Ishikawa (cell line): ENCODE results near the gene PRUNE2.
A peak's percentile ranks its signal among the peaks of the same experiment; 100 is the strongest.

Source experiments
- CEBPB ChIP-seq: IDR thresholded peaks from 2 replicates; pipeline ENCODE4 v1.6.1; 2012
- CREB1 ChIP-seq: IDR thresholded peaks from 2 replicates; pipeline ENCODE4 v1.6.1; 2012; ENCODE audit warnings: low read depth
- EGR1 ChIP-seq: IDR thresholded peaks from 2 replicates; pipeline ENCODE4 v1.6.1; 2012
- EP300 ChIP-seq: IDR thresholded peaks from 2 replicates; pipeline ENCODE4 v1.6.1; 2012; ENCODE audit warnings: borderline replicate concordance
- FOXM1 ChIP-seq: IDR thresholded peaks from 2 replicates; pipeline ENCODE4 v1.6.1; 2012; ENCODE audit warnings: low read depth, borderline replicate concordance
- MAX ChIP-seq: IDR thresholded peaks from 2 replicates; pipeline ENCODE4 v1.6.1; 2012
- NFIC ChIP-seq: IDR thresholded peaks from 2 replicates; pipeline ENCODE4 v1.6.1; 2012
- RAD21 ChIP-seq: IDR thresholded peaks from 2 replicates; pipeline ENCODE4 v1.6.1; 2012; ENCODE audit warnings: low read depth
- TAF1 ChIP-seq: IDR thresholded peaks from 2 replicates; pipeline ENCODE4 v1.6.1; 2012; ENCODE audit warnings: low read depth, mild to moderate bottlenecking
- TCF12 ChIP-seq: IDR thresholded peaks from 2 replicates; pipeline ENCODE4 v1.6.1; 2012; ENCODE audit warnings: low read depth
- TEAD4 ChIP-seq: IDR thresholded peaks from 2 replicates; pipeline ENCODE4 v1.6.1; 2012
- USF1 ChIP-seq: IDR thresholded peaks from 2 replicates; pipeline ENCODE4 v1.6.1; 2012
- YY1 ChIP-seq: IDR thresholded peaks from 2 replicates; pipeline ENCODE4 v1.6.1; 2012; ENCODE audit warnings: low read depth
- ZBTB7A ChIP-seq: IDR thresholded peaks from 2 replicates; pipeline ENCODE4 v1.6.1; 2012; ENCODE audit warnings: low read depth
- TF ChIP-seq, protein P1 (sequence below): IDR thresholded peaks from 2 replicates; pipeline ENCODE4 v1.6.1; 2012; ENCODE audit warnings: low read depth, mild to moderate bottlenecking

PRUNE2 gene

DNA sequence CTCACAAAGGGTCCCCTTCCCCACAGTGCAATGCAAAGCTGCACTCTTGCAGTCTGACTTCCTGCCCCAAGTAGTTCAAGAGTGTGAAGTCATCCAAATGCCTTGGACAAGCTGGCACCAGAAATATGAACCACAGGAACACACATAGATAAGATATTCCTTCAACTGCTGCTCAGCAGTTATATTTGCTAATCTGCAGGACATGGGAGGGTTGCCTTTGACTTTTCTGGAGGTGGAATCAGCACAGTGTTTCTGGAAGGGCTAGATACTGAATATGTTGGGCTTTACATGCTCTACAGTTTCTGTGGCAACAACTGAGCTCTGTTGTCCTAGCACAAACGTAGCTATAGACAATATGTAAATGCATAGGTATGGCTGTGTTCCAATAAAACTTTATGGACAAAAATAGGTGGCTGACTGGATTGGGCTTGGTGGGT is 238.4 kb downstream of the PRUNE2 start:
- TF ChIP-seq CREB1 (no peak), RAD21 (no peak), TAF1 (no peak), EGR1 (no peak)
- TF ChIP-seq, protein P1, sequence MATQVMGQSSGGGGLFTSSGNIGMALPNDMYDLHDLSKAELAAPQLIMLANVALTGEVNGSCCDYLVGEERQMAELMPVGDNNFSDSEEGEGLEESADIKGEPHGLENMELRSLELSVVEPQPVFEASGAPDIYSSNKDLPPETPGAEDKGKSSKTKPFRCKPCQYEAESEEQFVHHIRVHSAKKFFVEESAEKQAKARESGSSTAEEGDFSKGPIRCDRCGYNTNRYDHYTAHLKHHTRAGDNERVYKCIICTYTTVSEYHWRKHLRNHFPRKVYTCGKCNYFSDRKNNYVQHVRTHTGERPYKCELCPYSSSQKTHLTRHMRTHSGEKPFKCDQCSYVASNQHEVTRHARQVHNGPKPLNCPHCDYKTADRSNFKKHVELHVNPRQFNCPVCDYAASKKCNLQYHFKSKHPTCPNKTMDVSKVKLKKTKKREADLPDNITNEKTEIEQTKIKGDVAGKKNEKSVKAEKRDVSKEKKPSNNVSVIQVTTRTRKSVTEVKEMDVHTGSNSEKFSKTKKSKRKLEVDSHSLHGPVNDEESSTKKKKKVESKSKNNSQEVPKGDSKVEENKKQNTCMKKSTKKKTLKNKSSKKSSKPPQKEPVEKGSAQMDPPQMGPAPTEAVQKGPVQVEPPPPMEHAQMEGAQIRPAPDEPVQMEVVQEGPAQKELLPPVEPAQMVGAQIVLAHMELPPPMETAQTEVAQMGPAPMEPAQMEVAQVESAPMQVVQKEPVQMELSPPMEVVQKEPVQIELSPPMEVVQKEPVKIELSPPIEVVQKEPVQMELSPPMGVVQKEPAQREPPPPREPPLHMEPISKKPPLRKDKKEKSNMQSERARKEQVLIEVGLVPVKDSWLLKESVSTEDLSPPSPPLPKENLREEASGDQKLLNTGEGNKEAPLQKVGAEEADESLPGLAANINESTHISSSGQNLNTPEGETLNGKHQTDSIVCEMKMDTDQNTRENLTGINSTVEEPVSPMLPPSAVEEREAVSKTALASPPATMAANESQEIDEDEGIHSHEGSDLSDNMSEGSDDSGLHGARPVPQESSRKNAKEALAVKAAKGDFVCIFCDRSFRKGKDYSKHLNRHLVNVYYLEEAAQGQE: no peak

- peak; percentile 63 for TF ChIP-seq RAD21
Measured at GRCh38 chr9:76665966-76666365, 239.9 kb downstream of the PRUNE2 start.

DNA sequence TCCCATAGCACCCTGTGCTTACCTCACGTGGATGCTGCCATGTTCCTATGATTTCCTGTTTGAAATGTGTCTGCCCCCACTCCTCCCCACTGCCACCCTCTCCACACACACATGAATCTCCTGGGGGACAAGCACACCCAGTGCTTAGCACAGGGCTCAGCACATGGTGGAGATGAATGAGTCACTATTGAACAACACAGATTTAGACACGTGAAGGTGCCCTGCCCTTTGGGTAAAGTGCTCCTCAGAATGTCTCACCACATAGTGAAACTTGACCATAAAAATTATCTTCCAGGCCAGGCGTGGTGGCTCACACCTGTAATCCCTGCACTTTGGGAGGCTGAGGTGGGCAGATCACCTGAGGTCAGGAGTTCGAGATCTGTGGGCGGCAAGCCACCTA is 240.5 kb downstream of the PRUNE2 start:
- TF ChIP-seq TAF1: no peak
- no peak for TF ChIP-seq EGR1
- TF ChIP-seq RAD21: no peak
- no peak for TF ChIP-seq MAX
- no peak for TF ChIP-seq TCF12
- TF ChIP-seq USF1: no peak

GRCh38 chr9:76664120-76664519 is 241.8 kb downstream of the PRUNE2 start:
- no peak for TF ChIP-seq MAX
- TF ChIP-seq FOXM1: no peak
- TF ChIP-seq CREB1: no peak
- TF ChIP-seq TAF1: no peak
- TF ChIP-seq EGR1: no peak
- no peak for TF ChIP-seq USF1
- no peak for TF ChIP-seq NFIC
- no peak for TF ChIP-seq YY1
- TF ChIP-seq CEBPB: no peak
- TF ChIP-seq, protein P1: no peak
- TF ChIP-seq TCF12: no peak
- TF ChIP-seq ZBTB7A: no peak
- no peak for TF ChIP-seq RAD21
- TF ChIP-seq TEAD4: no peak
- TF ChIP-seq EP300: no peak

GRCh38 chr9:76662476-76663281 is 243.2 kb downstream of the PRUNE2 start:
- peak; percentile 24; the same call in 1 of the 2 replicates for TF ChIP-seq RAD21
- TF ChIP-seq CEBPB: no peak
- TF ChIP-seq TEAD4: peak; percentile 54; the same call in 1 of the 2 replicates
- peak; percentile 50 for TF ChIP-seq NFIC
- peak; percentile 47 for TF ChIP-seq TCF12
- no peak for TF ChIP-seq EGR1
- TF ChIP-seq EP300: peak; percentile 65
- peak; percentile 64; the same call in 1 of the 2 replicates for TF ChIP-seq FOXM1

DNA sequence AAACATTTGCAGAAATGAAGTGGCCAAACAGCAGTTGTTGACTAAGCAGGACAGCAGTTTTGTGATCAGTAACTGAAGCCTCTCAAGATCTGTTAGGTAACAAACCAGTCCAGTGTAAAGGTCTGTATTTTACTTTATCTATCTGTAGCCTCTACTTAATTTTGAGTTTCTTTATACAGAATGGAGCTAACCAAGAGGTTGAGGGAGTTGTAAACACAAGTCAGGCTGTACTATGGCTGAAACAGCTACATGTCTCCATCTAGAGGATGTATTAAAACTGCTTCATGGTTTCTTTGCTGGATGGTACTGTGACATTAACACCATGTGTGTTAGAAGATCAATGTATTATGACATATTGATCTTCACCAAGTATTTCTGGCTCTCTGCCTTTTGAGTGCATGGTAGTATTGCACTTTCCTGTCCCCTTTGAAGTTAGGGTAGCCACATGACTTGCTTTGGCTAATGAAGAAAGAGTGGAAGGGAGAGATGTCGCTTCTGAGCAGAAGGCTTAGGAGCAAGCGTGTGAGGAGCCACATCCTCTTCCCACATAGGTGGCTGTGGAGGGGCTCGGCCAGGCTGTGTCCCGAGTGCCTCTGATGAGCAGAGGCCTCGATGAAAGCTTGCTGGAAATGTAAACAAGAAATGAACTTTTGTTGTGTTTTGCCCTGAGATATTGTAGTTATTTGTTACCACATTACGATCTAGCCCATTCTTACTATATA is 247.2 kb downstream of the PRUNE2 start:
- TF ChIP-seq RAD21: peak; percentile 93
- TF ChIP-seq CEBPB: no peak
- TF ChIP-seq TAF1: no peak
- TF ChIP-seq MAX: no peak
- TF ChIP-seq, protein P1: no peak
- no peak for TF ChIP-seq TEAD4
